DND-41 (cell line): ENCODE measurements around the gene DYNLL2.

Experiments
- EZH2 ChIP-seq: IDR thresholded peaks from 3 replicates; pipeline ENCODE4 v1.6.1; 2012; ENCODE audit warnings: borderline replicate concordance, low read depth, mild to moderate bottlenecking, moderate library complexity, low read length, inconsistent platforms; ENCODE audit not compliant: severe bottlenecking
- TF ChIP-seq, protein P1 (sequence below): IDR thresholded peaks from 2 replicates; pipeline ENCODE4 v1.5.1; 2012; ENCODE audit warnings: borderline replicate concordance, low read length, moderate library complexity, mild to moderate bottlenecking; ENCODE audit not compliant: poor library complexity, severe bottlenecking; ENCODE audit errors: extremely low read depth

DNA sequence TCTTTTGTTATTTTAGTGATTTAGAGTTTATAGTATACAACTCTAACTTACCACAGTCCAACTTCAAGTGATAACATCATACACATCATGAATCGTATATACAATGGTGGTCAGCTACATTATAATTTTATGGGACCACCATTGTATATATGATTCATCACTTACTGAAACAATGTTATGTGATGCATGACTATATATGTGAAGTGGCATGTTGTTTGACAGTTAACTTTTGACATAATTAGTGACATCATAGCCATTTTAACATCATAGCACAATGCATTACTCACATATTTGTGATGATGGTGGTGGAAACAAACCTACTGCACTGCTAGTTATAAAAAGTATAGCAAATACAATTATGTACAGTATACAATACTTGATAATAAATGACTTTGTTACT lies 21.9 kb downstream of the DYNLL2 start:
- no peak for TF ChIP-seq EZH2
- TF ChIP-seq, protein P1, sequence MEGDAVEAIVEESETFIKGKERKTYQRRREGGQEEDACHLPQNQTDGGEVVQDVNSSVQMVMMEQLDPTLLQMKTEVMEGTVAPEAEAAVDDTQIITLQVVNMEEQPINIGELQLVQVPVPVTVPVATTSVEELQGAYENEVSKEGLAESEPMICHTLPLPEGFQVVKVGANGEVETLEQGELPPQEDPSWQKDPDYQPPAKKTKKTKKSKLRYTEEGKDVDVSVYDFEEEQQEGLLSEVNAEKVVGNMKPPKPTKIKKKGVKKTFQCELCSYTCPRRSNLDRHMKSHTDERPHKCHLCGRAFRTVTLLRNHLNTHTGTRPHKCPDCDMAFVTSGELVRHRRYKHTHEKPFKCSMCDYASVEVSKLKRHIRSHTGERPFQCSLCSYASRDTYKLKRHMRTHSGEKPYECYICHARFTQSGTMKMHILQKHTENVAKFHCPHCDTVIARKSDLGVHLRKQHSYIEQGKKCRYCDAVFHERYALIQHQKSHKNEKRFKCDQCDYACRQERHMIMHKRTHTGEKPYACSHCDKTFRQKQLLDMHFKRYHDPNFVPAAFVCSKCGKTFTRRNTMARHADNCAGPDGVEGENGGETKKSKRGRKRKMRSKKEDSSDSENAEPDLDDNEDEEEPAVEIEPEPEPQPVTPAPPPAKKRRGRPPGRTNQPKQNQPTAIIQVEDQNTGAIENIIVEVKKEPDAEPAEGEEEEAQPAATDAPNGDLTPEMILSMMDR: no peak
